DND-41 (cell line): ENCODE measurements around the gene GFPT1.
A peak's percentile ranks its signal among the peaks of the same experiment; 100 is the strongest.

Experiments used
- ATAC-seq: fragments of 200-7000 bp; cut with Tn5 transposase; 3 replicates; pipeline ENCODE4 v1.9.1; 2021; ENCODE audit warnings: low read depth; ENCODE audit not compliant: insufficient read depth
- DNase-seq: peaks from one replicate; pipeline ENCODE4 v3.0.0-alpha.2; 2020
- H2AFZ ChIP-seq: 2 replicates; pipeline ENCODE4 v1.6.0; 2012; ENCODE audit warnings: low read depth, low read length
- H3K27ac ChIP-seq: 2 replicates; pipeline ENCODE4 v1.5.1; 2012; ENCODE audit warnings: low read length, inconsistent platforms
- H3K27me3 ChIP-seq: fragments of 200-600 bp; sonication (generic); 2 replicates; pipeline ENCODE4 v1.6.0; 2012; ENCODE audit warnings: low read length, mild to moderate bottlenecking, inconsistent platforms; ENCODE audit not compliant: insufficient read depth, poor library complexity
- H3K36me3 ChIP-seq: 2 replicates; pipeline ENCODE4 v1.5.1; 2012; ENCODE audit warnings: low read length, inconsistent platforms; ENCODE audit not compliant: insufficient read depth
- H3K4me1 ChIP-seq: 2 replicates; pipeline ENCODE4 v1.5.1; 2012; ENCODE audit warnings: mild to moderate bottlenecking, low read length; ENCODE audit not compliant: insufficient read depth
- H3K4me2 ChIP-seq: 2 replicates; pipeline ENCODE4 v1.6.0; 2012; ENCODE audit warnings: mild to moderate bottlenecking, moderate library complexity, low read length, inconsistent platforms; ENCODE audit not compliant: insufficient read depth
- H3K4me3 ChIP-seq, 2 experiments: fragments of 200-600 bp in 1 of 2; shearing (Covaris generic) in 1 of 2; 2 replicates each; pipeline ENCODE4 v1.5.1; 2012 to 2016; ENCODE audit warnings: inconsistent platforms in 2 of 2, low read length in 2 of 2, mild to moderate bottlenecking in 2 of 2, low read depth in 1 of 2, moderate library complexity in 1 of 2
- H3K79me2 ChIP-seq: 2 replicates; pipeline ENCODE4 v1.6.0; 2012; ENCODE audit warnings: low read length, inconsistent platforms; ENCODE audit not compliant: insufficient read depth
- H3K9ac ChIP-seq: 2 replicates; pipeline ENCODE4 v1.6.0; 2012; ENCODE audit warnings: low read depth, mild to moderate bottlenecking, inconsistent platforms, low read length, moderate library complexity
- H3K9me3 ChIP-seq: 2 replicates; pipeline ENCODE4 v1.5.1; 2012; ENCODE audit warnings: low read length, moderate library complexity, mild to moderate bottlenecking, inconsistent platforms; ENCODE audit not compliant: insufficient read depth, severe bottlenecking
- H4K20me1 ChIP-seq: 2 replicates; pipeline ENCODE4 v1.6.0; 2012; ENCODE audit warnings: low read length; ENCODE audit not compliant: insufficient read depth
- CTCF ChIP-seq: IDR thresholded peaks from 2 replicates; pipeline ENCODE4 v1.5.1; 2012; ENCODE audit warnings: borderline replicate concordance, low read length, moderate library complexity, mild to moderate bottlenecking; ENCODE audit not compliant: poor library complexity, severe bottlenecking; ENCODE audit errors: extremely low read depth
- EZH2 ChIP-seq: IDR thresholded peaks from 3 replicates; pipeline ENCODE4 v1.6.1; 2012; ENCODE audit warnings: borderline replicate concordance, low read depth, mild to moderate bottlenecking, moderate library complexity, low read length, inconsistent platforms; ENCODE audit not compliant: severe bottlenecking

The GFPT1 gene

GRCh38 chr2:69375494-69376353, 11.3 kb downstream of the GFPT1 start:
- TF ChIP-seq EZH2 (no peak), CTCF (peak; percentile 80)
- Histone ChIP-seq H3K79me2 (peaks cover 74% of the 10 kb centered on the region), H3K27me3 (no peaks in the 10 kb centered on the region), H3K9me3 (no peaks in the 10 kb centered on the region), H2AFZ (no peak overlapping the region), H4K20me1 (peaks cover 13% of the 10 kb centered on the region; the same call in 1 of the 2 replicates), H3K4me2 (no peak overlapping the region), H3K4me1 (no peaks in the 10 kb centered on the region), H3K36me3 (peaks cover 21% of the 10 kb centered on the region), H3K27ac (no peak overlapping the region), H3K9ac (no peak overlapping the region), H3K4me3 (no peak overlapping the region)
- ATAC-seq (peak; percentile 84), DNase-seq (peak; percentile 19)

DNA sequence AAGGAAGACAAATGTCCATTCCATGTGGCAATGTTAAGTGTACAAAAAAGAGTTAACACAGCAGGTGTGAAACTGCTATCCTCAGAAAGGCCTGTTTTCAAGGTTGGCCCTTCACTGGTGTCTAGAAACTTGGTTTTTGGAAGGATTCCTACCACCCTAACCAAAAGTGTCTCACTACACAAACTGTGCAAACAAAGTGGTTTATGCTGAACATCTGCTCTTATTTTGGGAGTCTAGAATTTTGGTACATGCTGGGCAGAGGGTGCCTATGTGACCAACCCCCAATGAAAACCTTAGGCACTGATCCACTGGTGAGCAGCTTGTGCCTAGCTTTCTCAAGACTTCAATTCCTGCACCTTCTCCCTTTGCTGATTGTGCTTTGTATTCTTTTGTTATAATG, 14.3 kb downstream of the GFPT1 start:
- ATAC-seq (no peak), DNase-seq (no peak)
- TF ChIP-seq CTCF (no peak), EZH2 (no peak)
- Histone ChIP-seq H3K36me3 (peaks cover 51% of the 10 kb centered on the region), H3K27me3 (no peaks in the 10 kb centered on the region), H3K4me1 (no peaks in the 10 kb centered on the region), H3K27ac (no peak overlapping the region), H3K4me2 (no peak overlapping the region), H3K9ac (no peak overlapping the region), H3K9me3 (no peaks in the 10 kb centered on the region), H4K20me1 (peaks cover 8% of the 10 kb centered on the region; the same call in 1 of the 2 replicates), H2AFZ (no peak overlapping the region), H3K4me3 (no peak overlapping the region), H3K79me2 (peaks cover 44% of the 10 kb centered on the region)

GRCh38 chr2:69369802-69370201, 17.2 kb downstream of the GFPT1 start:
- Histone ChIP-seq H3K79me2 (peaks cover 16% of the 10 kb centered on the region), H3K4me2 (no peak overlapping the region), H3K9ac (no peak overlapping the region), H3K27me3 (no peaks in the 10 kb centered on the region), H3K4me1 (no peaks in the 10 kb centered on the region), H3K4me3 (no peak overlapping the region), H3K27ac (no peak overlapping the region), H4K20me1 (peaks cover under 1% of the 10 kb centered on the region; the same call in 1 of the 2 replicates), H3K36me3 (peaks cover 75% of the 10 kb centered on the region), H3K9me3 (no peaks in the 10 kb centered on the region), H2AFZ (no peak overlapping the region)
- DNase-seq (no peak), ATAC-seq (no peak)
- TF ChIP-seq EZH2 (no peak), CTCF (no peak)
